Stimulated activated CD4-positive, alpha-beta T cell treated with anti-CD3 and anti-CD28 coated beads, Interleukin-1b, Interleukin-23, amount 100 ng/mL, for 1 hour (primary cell): ENCODE data around the gene SARDH.

ENCODE experiments used
- DNase-seq, 2 donors: peaks; one replicate each; pipeline ENCODE4 v3.0.0-alpha.2; 2020; ENCODE audit warnings: low read depth in 2 of 2

Gene SARDH

GRCh38 chr9:133715866-133716563 lies 22.1 kb downstream of the SARDH start:
- no peak for DNase-seq

- no peak for DNase-seq
Measured at GRCh38 chr9:133715295-133715865, 22.8 kb downstream of the SARDH start.

GRCh38 chr9:133714606-133715294 lies 23.4 kb downstream of the SARDH start:
- no peak for DNase-seq

- DNase-seq = no peak
Measured at GRCh38 chr9:133713960-133714495, 24.1 kb downstream of the SARDH start.

GRCh38 chr9:133713150-133713959 lies 24.8 kb downstream of the SARDH start:
- no peak for DNase-seq

- DNase-seq = no peak
Measured at GRCh38 chr9:133712221-133713100, 25.7 kb downstream of the SARDH start.

- no peak for DNase-seq
Measured at GRCh38 chr9:133711428-133712220, 26.5 kb downstream of the SARDH start.

GRCh38 chr9:133710661-133711427 lies 27.3 kb downstream of the SARDH start:
- no peak for DNase-seq

DNA sequence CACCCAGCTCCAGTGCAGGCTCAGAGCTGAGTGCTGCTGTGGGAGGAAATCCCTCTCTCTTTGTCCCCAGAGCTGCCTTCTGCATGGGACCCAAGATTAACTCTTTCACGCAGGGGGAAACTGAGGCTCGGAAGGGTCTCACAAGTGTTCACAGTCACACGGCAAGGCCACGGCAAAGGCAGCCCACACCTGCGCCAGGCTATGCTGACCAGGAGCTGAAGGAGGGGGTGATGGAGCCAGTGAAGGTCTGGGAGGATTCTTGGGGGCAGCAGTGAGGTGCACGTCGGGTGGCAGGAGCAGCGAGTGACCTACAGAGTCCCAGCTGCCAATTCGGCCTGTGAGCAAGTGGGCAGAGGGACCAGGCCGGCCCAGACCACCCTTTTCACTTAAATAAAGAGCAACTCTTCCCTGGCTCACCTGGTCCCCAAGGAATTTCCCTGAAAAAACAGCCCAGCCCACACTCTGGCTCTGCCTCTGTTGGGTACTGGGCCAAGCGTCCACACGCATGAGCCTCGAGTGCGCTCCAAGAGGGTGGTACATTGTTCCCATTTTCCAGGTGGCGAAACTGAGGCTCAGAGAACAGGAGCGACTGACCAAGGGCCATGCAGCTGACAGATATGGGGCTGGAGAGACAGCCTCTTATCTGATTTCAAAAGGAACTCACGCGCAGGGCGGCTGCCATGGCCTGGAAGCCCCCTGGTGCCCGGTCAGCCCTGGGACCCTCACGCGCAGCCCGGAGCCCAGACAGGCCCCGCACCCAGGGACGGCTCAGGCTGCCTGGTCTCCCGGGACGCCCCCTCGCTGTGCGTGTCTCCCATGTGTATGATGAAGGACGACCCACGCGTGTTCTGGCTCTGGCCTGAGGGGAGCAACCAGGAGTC lies 28.2 kb downstream of the SARDH start:
- DNase-seq = no peak

GRCh38 chr9:133709015-133709611 lies 29.0 kb downstream of the SARDH start:
- peak in 1 of 2 donors; percentile 29 for DNase-seq

DNA sequence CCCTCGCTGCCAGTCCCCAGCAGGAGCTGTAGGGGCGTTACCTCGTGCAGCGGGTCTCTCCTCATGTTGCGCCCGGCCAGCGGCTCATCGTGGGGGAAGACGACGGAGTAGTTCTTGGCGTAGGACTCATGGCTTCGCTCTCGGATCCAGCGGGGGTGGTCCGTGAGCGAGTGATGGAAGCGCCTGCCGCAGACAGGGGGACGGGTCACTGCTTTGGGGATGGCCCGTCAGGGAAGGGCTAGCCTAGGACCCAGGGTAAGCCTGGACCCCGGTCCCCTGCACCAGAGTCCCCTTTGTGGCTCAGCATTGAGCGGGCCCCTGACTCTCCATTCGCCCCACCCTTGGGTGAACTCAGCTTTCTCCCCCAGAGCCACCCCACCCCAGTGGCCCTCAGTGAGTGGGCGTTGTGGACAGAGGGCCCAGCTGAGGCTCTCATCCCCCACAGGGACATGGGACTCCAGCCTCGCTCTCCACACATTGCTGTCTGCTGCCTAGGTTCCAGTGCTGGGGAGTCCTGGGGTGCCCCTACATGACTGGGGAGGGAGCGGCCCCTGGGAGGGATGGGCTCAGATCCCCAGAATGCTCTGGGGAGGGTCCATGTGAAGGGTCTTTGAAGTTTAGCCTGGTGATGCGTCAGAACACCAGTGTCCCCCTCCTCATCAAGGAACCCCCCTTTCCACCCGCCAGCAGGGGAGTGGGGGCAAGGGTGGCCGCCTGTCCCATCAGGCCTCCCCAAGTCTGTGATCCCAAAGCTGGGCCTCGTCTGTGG lies 29.7 kb downstream of the SARDH start:
- no peak for DNase-seq

DNA sequence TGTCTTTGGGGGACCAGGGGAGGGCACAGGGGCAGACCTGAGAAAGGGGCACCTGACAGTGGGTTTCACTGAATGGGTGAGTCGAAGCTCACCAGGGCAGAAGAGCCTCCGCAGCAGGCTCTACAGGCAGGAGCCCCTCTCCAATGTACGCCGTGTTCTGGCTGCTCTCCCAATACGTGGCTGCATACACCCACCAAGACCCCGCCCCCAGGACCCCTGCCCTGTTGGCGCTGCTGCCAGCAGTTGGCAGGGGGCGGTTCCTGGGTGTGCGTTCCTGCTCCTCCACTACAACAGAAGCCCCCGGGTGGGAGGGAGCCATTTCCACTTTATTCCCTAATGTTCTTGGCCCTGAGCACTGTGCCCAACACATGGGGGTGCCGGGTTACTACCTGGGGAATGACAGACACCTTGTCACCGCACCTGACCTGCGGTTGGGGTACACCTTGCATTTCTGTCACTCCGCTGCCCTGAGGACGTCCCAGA lies 30.3 kb downstream of the SARDH start:
- DNase-seq = no peak

DNA sequence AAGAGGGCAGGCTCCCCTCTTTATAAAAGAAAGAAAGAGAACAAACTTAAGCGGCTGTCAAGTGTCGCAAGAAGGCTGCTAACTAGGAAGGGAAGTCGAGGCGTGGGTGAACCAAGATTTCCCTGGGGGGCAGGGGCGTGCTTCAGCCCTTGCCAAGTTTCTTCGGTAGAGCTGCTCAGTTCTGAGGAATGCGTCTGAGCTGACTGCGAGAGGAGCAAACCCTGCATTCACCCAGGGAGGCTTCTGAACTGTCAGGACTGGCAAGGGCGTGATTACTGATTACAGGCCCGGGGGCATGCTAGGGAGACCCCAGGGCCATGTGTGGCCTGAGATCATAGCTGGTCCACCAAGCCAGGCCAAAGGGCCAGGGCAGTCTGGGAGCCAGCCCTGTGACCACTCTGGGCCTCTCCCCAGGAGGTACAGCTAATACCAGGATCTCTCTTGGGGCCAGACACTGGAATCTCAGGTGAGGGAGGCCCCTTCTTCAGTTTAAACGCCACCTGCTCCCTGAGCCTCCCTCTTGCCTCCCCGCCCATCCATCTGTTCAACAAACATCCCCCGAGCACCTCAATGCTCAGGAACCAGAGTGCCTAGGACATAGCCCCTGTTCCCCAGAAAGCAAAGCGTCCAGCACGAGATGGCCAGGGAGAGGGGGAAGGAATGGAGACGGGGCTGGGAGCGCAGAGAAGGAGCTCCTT lies 30.9 kb downstream of the SARDH start:
- no peak for DNase-seq

DNA sequence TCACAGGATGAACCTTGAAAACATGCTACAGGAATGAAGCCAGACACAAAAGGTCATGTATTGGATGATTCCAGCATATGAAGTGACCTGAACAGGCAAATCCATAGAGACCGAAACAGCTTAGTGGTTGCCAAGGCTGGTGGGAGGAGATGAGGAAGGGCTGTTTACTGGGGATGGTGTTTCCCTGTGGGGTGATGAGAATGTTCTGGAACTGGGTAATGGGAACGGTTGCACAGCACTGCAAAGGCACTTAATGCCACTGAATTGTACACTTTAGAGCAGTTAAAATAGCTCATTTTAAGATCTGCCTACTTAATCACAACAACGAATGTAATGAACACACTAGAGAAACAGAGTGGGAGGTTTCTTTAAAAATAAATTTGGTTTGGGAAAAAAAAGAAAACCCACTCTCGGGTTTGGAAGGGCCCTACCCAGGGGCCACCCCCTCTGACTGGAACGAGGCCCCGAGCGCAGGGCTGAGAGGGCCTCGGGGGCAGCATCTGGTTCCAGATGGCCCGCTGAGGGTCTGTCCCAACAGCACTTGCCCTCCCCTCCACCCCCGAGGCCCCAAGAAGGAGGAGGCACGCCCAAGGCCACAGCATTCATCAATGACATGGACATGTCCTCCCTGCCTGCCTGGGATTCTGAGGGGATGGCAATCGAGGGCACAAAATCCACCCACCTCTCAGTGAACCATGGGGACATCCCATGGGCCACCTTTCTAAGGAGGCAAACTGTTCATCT lies 31.7 kb downstream of the SARDH start:
- DNase-seq = no peak

DNA sequence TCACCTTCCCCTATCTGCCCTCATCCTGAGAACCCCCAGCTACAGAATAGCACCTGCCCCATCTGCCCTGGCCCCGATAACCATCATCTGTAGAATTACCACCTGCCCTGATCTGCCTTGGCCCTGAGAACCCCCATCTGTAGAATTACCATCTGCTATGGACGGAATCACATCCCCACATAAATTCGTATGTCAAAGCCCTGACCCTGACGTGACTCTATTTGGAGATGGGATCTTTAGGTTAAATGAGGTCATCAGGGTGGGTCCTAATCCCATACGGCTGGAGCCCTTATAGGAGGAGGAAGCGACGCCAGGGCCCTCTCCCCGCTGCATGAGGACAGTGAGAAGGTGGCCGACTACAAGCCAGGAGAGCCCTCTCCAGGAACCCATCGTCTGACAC lies 32.6 kb downstream of the SARDH start:
- DNase-seq = no peak

- DNase-seq = no peak
Measured at GRCh38 chr9:133704711-133705181, 33.4 kb downstream of the SARDH start.
